Right lobe of liver (tissue), 6 donors: Measurements from ENCODE around the gene GPBAR1. TPM values are rescaled to one million over a fixed set of nuclear protein-coding genes. Genes with fewer than 3 reads are reported as not detected.

Experiments used
- ATAC-seq, 4 donors: fragments of 200-7000 bp; cut with Tn5 transposase; one replicate each; pipeline ENCODE4 v1.9.1; 2020; ENCODE audit warnings: mild to moderate bottlenecking in 4 of 4, moderate library complexity in 4 of 4
- DNase-seq, 3 donors: peaks; one replicate each; pipeline ENCODE4 v3.0.0-alpha.2; 2020
- H3K27ac ChIP-seq, 3 donors: fragments of 200-600 bp; one replicate each; pipeline ENCODE4 v1.8.0; 2022
- H3K27me3 ChIP-seq, 2 donors: fragments of 200-600 bp; one replicate each; pipeline ENCODE4 v1.8.0; 2022
- H3K36me3 ChIP-seq, 4 donors: fragments of 200-600 bp; sonication (generic) in 1 of 4; one replicate each; pipeline versions ENCODE4 v1.5.1 to v1.8.0; 2017 to 2022; ENCODE audit warnings: control low read depth in 1 of 4
- H3K4me1 ChIP-seq, 4 donors: fragments of 200-600 bp; sonication (generic) in 1 of 4; one replicate each; pipeline versions ENCODE4 v1.5.1 to v1.8.0; 2017 to 2022; ENCODE audit warnings: control low read depth in 1 of 4
- H3K4me3 ChIP-seq, 3 donors: fragments of 200-600 bp; one replicate each; pipeline ENCODE4 v1.8.0; 2022
- H3K9me3 ChIP-seq, 4 donors: fragments of 200-600 bp; sonication (generic) in 1 of 4; one replicate each; pipeline versions ENCODE4 v1.5.1 to v1.8.0; 2017 to 2022; ENCODE audit warnings: control low read depth in 1 of 4
- CTCF ChIP-seq, 4 donors: fragments of 200-600 bp in 3 of 4; fragments of 450-650 bp in 1 of 4; IDR thresholded peaks; one replicate each; pipeline versions ENCODE4 v1.5.1 to v1.8.0; 2016 to 2022; ENCODE audit warnings: antibody characterized with exemption in 4 of 4, mild to moderate bottlenecking in 2 of 4
- POLR2A ChIP-seq: fragments of 450-650 bp; IDR thresholded peaks from one replicate; pipeline ENCODE4 v1.6.1; 2017; ENCODE audit warnings: antibody characterized with exemption, mild to moderate bottlenecking
- WGBS: methylation state at CpG from one replicate; pipeline ENCODE4 v1.1.6; 2018; ENCODE audit warnings: low coverage, low lambda C conversion rate; ENCODE audit not compliant: insufficient coverage; ENCODE audit errors: missing lambda C conversion rate; 5-methylcytosine and 5-hydroxymethylcytosine counted together
- intact Hi-C, 2 donors: fragments of 100-400 bp; cut with DNase I; formaldehyde crosslinking; loops; one replicate each; pipeline versions ENCODE4 v1.11.2 to v1.14.1; 2022
- total RNA-seq, 6 experiments: library from RNA; depleted of rRNA in 2 of 6; stranded (reverse); fragments of >200 nt in 2 of 6; fragmentation: NEBNext Ultra II Directional in 3 of 6; extraction: Animal tissue kit (Norgen Biotek cat#: 25700) in 3 of 6; gene quantifications; one replicate each; pipeline versions ENCODE4 v1.1.0 to v1.2.4, GENCODE V29; 2016 to 2023
- donor health status: DM: no; HTN: yes; CAD: no.
- donor health status: DM: no; HTN: no; CAD: no.
- donor health status: DM: no; HTN: no; CAD: no.
- donor health status: DM: no; HTN: yes; CAD: no.
- donor health status: DM: no; HTN: yes; CAD: no.

GPBAR1 gene
- total RNA-seq, 6 experiments from 2014 or later: 0.56 to 3.2 (median 0.94) TPM

GRCh38 chr2:218267259-218267658, 6.4 kb downstream of the GPBAR1 start:
- Histone ChIP-seq H3K9me3 (no peaks in the 10 kb centered on the region), H3K4me1 (peaks cover 0 to 40% (median 19%) of the 10 kb centered on the region in 4 donors), H3K36me3 (peaks cover 0 to 44% (median 8%) of the 10 kb centered on the region in 4 donors), H3K27me3 (no peaks in the 10 kb centered on the region), H3K4me3 (no peak overlapping the region), H3K27ac (no peak overlapping the region)
- TF ChIP-seq POLR2A (no peak), CTCF (IDR thresholded peaks at IDR 0.05) (no peak)
- ATAC-seq (no peak), DNase-seq (peak in 1 of 3 donors; percentile 24)
- 90% methylated on average over 4 of the region's 6 CpGs for WGBS
- intact Hi-C loops: no loop called here

GRCh38 chr2:218269900-218270720, 9.3 kb downstream of the GPBAR1 start, which contains the start of the genes AAMP and PNKD:
TSS of gene AAMP (minus strand) at chr2:218270137. CDS start at chr2:218270086, 51 bp downstream.
TSS of gene PNKD (plus strand) at chr2:218270519. CDS start at chr2:218270536, 17 bp downstream.
- DNase-seq (peak; percentile 100), ATAC-seq (peak; percentile 87 to 94 (median 92))
- Histone ChIP-seq H3K27ac (peak within 1 kb of the TSS; percentile 52 to 73 (median 65)), H3K27me3 (no peaks in the 10 kb centered on the region), H3K36me3 (peaks cover 3 to 39% (median 18%) of the 10 kb centered on the region in 4 donors), H3K4me1 (peaks cover 0 to 36% (median 19%) of the 10 kb centered on the region in 4 donors), H3K4me3 (peak within 1 kb of the TSS; percentile 80 to 96 (median 95)), H3K9me3 (no peaks in the 10 kb centered on the region)
- intact Hi-C loops: no loop called here
- WGBS: 0% methylated on average over 3 of the region's 64 CpGs
- TF ChIP-seq CTCF (IDR thresholded peaks at IDR 0.05) (peak in 3 of 4 donors; percentile 13 to 44 (median 25)), POLR2A (peak; percentile 76)

- no peak for DNase-seq
- H3K36me3 ChIP-seq: peaks cover 6 to 41% (median 25%) of the 10 kb centered on the region in 4 donors
- no peaks in the 10 kb centered on the region for H3K9me3 ChIP-seq
These were observed 10.1 kb downstream of the GPBAR1 start for GRCh38 chr2:218270721-218271486.

More at GRCh38 chr2:218270721-218271486, 10.1 kb downstream of the GPBAR1 start:
- H3K27ac ChIP-seq: peak overlapping the region in 2 of 3 donors; percentile 45 to 52
- no peak for ATAC-seq
- peaks cover 0 to 32% (median 17%) of the 10 kb centered on the region in 4 donors for H3K4me1 ChIP-seq
- TF ChIP-seq CTCF (IDR thresholded peaks at IDR 0.05): no peak
- H3K27me3 ChIP-seq: no peaks in the 10 kb centered on the region
- H3K4me3 ChIP-seq: peak overlapping the region; percentile 66 to 96 (median 95)
- intact Hi-C loops: no loop called here
- WGBS: 4% methylated on average over 23 of the region's 23 CpGs
